HG02571 (cell line): ENCODE results near the gene IER2.
"Not testable (repeated sequence)": the region's sequence is repeated elsewhere in the genome, so short reads cannot be mapped to it uniquely, and the experiment has no call there.

ENCODE experiments used
- ATAC-seq: cut with Tn5 transposase; IDR thresholded peaks from one replicate; pipeline ENCODE4 v1.9.1; 2021; ENCODE audit warnings: mild to moderate bottlenecking, moderate library complexity; ENCODE audit not compliant: unreplicated experiment

IER2 gene

GRCh38 chr19:13162724-13163608 lies 12.8 kb downstream of the IER2 start:
- peak; percentile 49 for ATAC-seq

- ATAC-seq: no peak
Measured at GRCh38 chr19:13163609-13164342, 13.6 kb downstream of the IER2 start.

- no peak for ATAC-seq
Measured at GRCh38 chr19:13164343-13165161, 14.3 kb downstream of the IER2 start.

GRCh38 chr19:13165162-13165997 lies 15.2 kb downstream of the IER2 start:
- ATAC-seq: no peak

GRCh38 chr19:13166151-13166550 lies 15.9 kb downstream of the IER2 start:
- ATAC-seq: not testable (repeated sequence)

GRCh38 chr19:13169769-13170168 lies 19.6 kb downstream of the IER2 start:
- no peak for ATAC-seq

- ATAC-seq: no peak
Measured at GRCh38 chr19:13171146-13171545, 20.9 kb downstream of the IER2 start.

- no peak for ATAC-seq
Measured at GRCh38 chr19:13172346-13173138, 22.3 kb downstream of the IER2 start.

GRCh38 chr19:13173139-13173737 lies 23.0 kb downstream of the IER2 start:
- ATAC-seq: no peak

- no peak for ATAC-seq
Measured at GRCh38 chr19:13176345-13176744, 26.1 kb downstream of the IER2 start.

GRCh38 chr19:13177584-13177983 lies 27.4 kb downstream of the IER2 start:
- ATAC-seq: not testable (repeated sequence)

- not testable (repeated sequence) for ATAC-seq
Measured at GRCh38 chr19:13178291-13178690, 28.1 kb downstream of the IER2 start.

- ATAC-seq: no peak
Measured at GRCh38 chr19:13181747-13182388, 31.7 kb downstream of the IER2 start.

GRCh38 chr19:13184926-13185325 lies 34.7 kb downstream of the IER2 start:
- not testable (repeated sequence) for ATAC-seq

- not testable (repeated sequence) for ATAC-seq
Measured at GRCh38 chr19:13185763-13186657, 35.8 kb downstream of the IER2 start.

GRCh38 chr19:13186688-13187087 lies 36.5 kb downstream of the IER2 start:
- not testable (repeated sequence) for ATAC-seq

- no peak for ATAC-seq
Measured at GRCh38 chr19:13187419-13187818, 37.2 kb downstream of the IER2 start.

- ATAC-seq: no peak
Measured at GRCh38 chr19:13189600-13189999, 39.4 kb downstream of the IER2 start.
